HepG2 (cell line): ENCODE data around the gene UNC79. TPM values are rescaled to one million over a fixed set of nuclear protein-coding genes. Genes with fewer than 3 reads are reported as not detected.

ENCODE experiments used
- ATAC-seq: fragments of 200-7000 bp; cut with Tn5 transposase; 3 replicates; pipeline ENCODE4 v1.9.1; 2020; ENCODE audit warnings: mild to moderate bottlenecking, moderate library complexity
- BruUV-seq: library from RNA; stranded (reverse); fragments of 400-500 nt; replicated peaks from 2 replicates; lab custom pipeline; 2021; lab: Mats Ljungman, UMichigan
- CTCF ChIA-PET: fragments of 300-600 bp; formaldehyde crosslinking; extraction: SDS; loops from one replicate; lab custom pipeline; 2021; ENCODE audit warnings: low total read pairs, inconsistent platforms, low intra/inter-chr PET ratio; lab: Yijun Ruan, JAX
- POLR2A ChIA-PET: fragments of 350-600 bp; sonication (Branson Sonifier 250); formaldehyde crosslinking; loops from one replicate; lab custom pipeline; 2020; ENCODE audit warnings: antibody characterized with exemption, inconsistent platforms; lab: Yijun Ruan, JAX
- DNase-seq: peaks from one replicate; pipeline ENCODE4 v3.0.0-alpha.2; 2015; ENCODE audit warnings: low spot score
- FAIRE-seq: peaks from 3 replicates; lab custom pipeline; 2011; peaks lifted over from hg19 to GRCh38; lab: Jason Lieb, UNC
- H2AFZ ChIP-seq: one replicate; pipeline ENCODE4 v1.6.1; 2011; ENCODE audit warnings: low read length, inconsistent platforms
- H3K27ac ChIP-seq: fragments of 300-600 bp; 3 replicates; pipeline ENCODE4 v1.8.0; 2011; ENCODE audit warnings: mixed run types, mild to moderate bottlenecking, mixed read lengths, low read length, inconsistent platforms; ENCODE audit not compliant: insufficient read depth; ENCODE audit errors: extremely low read length
- H3K27me3 ChIP-seq, 2 experiments: fragments of 200-600 bp in 1 of 2; 2 replicates in 1 of 2; 3 replicates in 1 of 2; pipeline versions ENCODE4 v1.6.0 to v1.8.0; 2011; ENCODE audit warnings: low read length in 2 of 2, mild to moderate bottlenecking in 2 of 2, moderate library complexity in 2 of 2, inconsistent platforms in 1 of 2; ENCODE audit not compliant: insufficient read depth in 2 of 2, control insufficient read depth in 1 of 2
- H3K36me3 ChIP-seq, 2 experiments: fragments of 200-600 bp in 1 of 2; replicated peaks in 1 of 2; 2 replicates in 1 of 2; 3 replicates in 1 of 2; pipeline versions ENCODE4 v1.5.1 to v1.8.0; 2011; ENCODE audit warnings: low read length in 2 of 2, inconsistent platforms in 1 of 2; ENCODE audit not compliant: insufficient read depth in 2 of 2, control insufficient read depth in 1 of 2
- H3K4me1 ChIP-seq: 2 replicates; pipeline ENCODE4 v1.5.1; 2012; ENCODE audit warnings: low read length, inconsistent platforms; ENCODE audit not compliant: insufficient read depth
- H3K4me2 ChIP-seq: 2 replicates; pipeline ENCODE4 v1.6.0; 2011; ENCODE audit warnings: low read depth, low read length, inconsistent platforms
- H3K4me3 ChIP-seq, 3 experiments: fragments of 200-600 bp in 1 of 3; sonication (generic), shearing (Covaris generic) in 1 of 3; replicated peaks in 1 of 3; 2 replicates each; pipeline ENCODE4 v1.5.1; 2011 to 2016; ENCODE audit warnings: low read length in 3 of 3, inconsistent platforms in 2 of 3, low read depth in 2 of 3, mild to moderate bottlenecking in 2 of 3, control low read depth in 1 of 3, mixed read lengths in 1 of 3; ENCODE audit not compliant: insufficient read depth in 1 of 3
- H3K79me2 ChIP-seq: one replicate; pipeline ENCODE4 v1.6.1; 2011; ENCODE audit warnings: low read length, inconsistent platforms; ENCODE audit not compliant: insufficient read depth
- H3K9ac ChIP-seq: 2 replicates; pipeline ENCODE4 v1.6.0; 2011; ENCODE audit warnings: mild to moderate bottlenecking, low read depth, low read length, inconsistent platforms; ENCODE audit not compliant: insufficient read depth
- H3K9me3 ChIP-seq: 2 replicates; pipeline ENCODE4 v1.5.1; 2012; ENCODE audit warnings: mild to moderate bottlenecking, low read length
- H4K20me1 ChIP-seq: 2 replicates; pipeline ENCODE4 v1.6.0; 2011; ENCODE audit warnings: inconsistent platforms, mild to moderate bottlenecking, low read length, moderate library complexity; ENCODE audit not compliant: insufficient read depth
- ARNTL ChIP-seq: sonication (generic); formaldehyde crosslinking; IDR thresholded peaks from 2 replicates; pipeline ENCODE4 v1.4.0; 2020; ENCODE audit warnings: mild to moderate bottlenecking, missing genetic modification reagents
- ASH2L ChIP-seq: fragments of 300-600, 200-600 bp; sonication (generic); IDR thresholded peaks from 2 replicates; pipeline ENCODE4 v1.7.0; 2017; ENCODE audit warnings: low read depth, mild to moderate bottlenecking, moderate library complexity, mixed read lengths, low read length; ENCODE audit not compliant: insufficient read length
- EHMT2 ChIP-seq: fragments of 200-600 bp; sonication (generic); IDR thresholded peaks from 2 replicates; pipeline ENCODE4 v1.7.0; 2017; ENCODE audit warnings: antibody characterized with exemption, low read depth, low read length, borderline replicate concordance
- KDM5B ChIP-seq: sonication (generic); formaldehyde crosslinking; IDR thresholded peaks from 2 replicates; pipeline ENCODE4 v1.4.0; 2020; ENCODE audit warnings: missing genetic modification reagents, mild to moderate bottlenecking, borderline replicate concordance
- MNT ChIP-seq: fragments of 450-650 bp; IDR thresholded peaks from 2 replicates; pipeline ENCODE4 v1.6.1; 2016
- SMC3 ChIP-seq: IDR thresholded peaks from 2 replicates; pipeline ENCODE4 v1.6.1; 2011; ENCODE audit warnings: low read length, improper control_type of control experiment
- XBP1 ChIP-seq: sonication (generic); formaldehyde crosslinking; IDR thresholded peaks from 2 replicates; pipeline ENCODE4 v1.5.0; 2020; ENCODE audit warnings: missing genetic modification reagents
- ZBTB38 ChIP-seq: sonication (generic); formaldehyde crosslinking; IDR thresholded peaks from 2 replicates; pipeline ENCODE4 v1.5.1; 2020; ENCODE audit warnings: mild to moderate bottlenecking, missing genetic modification reagents
- ZBTB8A ChIP-seq: sonication (generic); formaldehyde crosslinking; IDR thresholded peaks from 2 replicates; pipeline ENCODE4 v1.4.0; 2020; ENCODE audit warnings: mild to moderate bottlenecking, low read depth, missing genetic modification reagents, borderline replicate concordance
- ZIK1 ChIP-seq: sonication (generic); formaldehyde crosslinking; IDR thresholded peaks from 2 replicates; pipeline ENCODE4 v1.5.0; 2020; ENCODE audit warnings: mild to moderate bottlenecking, low read depth, missing genetic modification reagents, borderline replicate concordance
- ZNF263 ChIP-seq: sonication (generic); formaldehyde crosslinking; IDR thresholded peaks from 2 replicates; pipeline ENCODE4 v1.4.0; 2020; ENCODE audit warnings: missing genetic modification reagents
- ZNF703 ChIP-seq: sonication (generic); formaldehyde crosslinking; IDR thresholded peaks from 2 replicates; pipeline ENCODE4 v1.5.1; 2020; ENCODE audit warnings: missing genetic modification reagents, mild to moderate bottlenecking, moderate library complexity, borderline replicate concordance
- ZNF724P ChIP-seq: sonication (generic); formaldehyde crosslinking; IDR thresholded peaks from 2 replicates; pipeline ENCODE4 v1.8.0; 2022; ENCODE audit warnings: missing genetic modification reagents, borderline replicate concordance
- WGBS: methylation state at CpG from one replicate; pipeline ENCODE4 v1.1.6; 2017; ENCODE audit warnings: low lambda C conversion rate; 5-methylcytosine and 5-hydroxymethylcytosine counted together
- in situ Hi-C: cut with HindIII; loops from 2 replicates; pipeline ENCODE4 v1.10.0; 2017; ENCODE audit warnings: low pct_unique_long_range_greater_than_20kb; ENCODE audit not compliant: extremely low pct_ligation_motif_present
- intact Hi-C: fragments of 100-400 bp; cut with micrococcal nuclease; formaldehyde crosslinking; loops from one replicate; pipeline ENCODE4 v1.10.0; 2022; ENCODE audit not compliant: unreplicated experiment
- polyA plus RNA-seq, 8 experiments: library from polyadenylated mRNA; depleted of rRNA in 3 of 8; stranded (reverse) in 7 of 8; unstranded in 1 of 8; fragments of >200 nt; fragmentation: Illumina TruSeq in 4 of 8; extraction: Trizol in 4 of 8; gene quantifications; 2 replicates each; pipeline versions ENCODE4 v1.2.1 to v1.2.3, GENCODE V29; 2011 to 2016; ENCODE audit warnings: low read depth in 4 of 8, missing spikeins in 1 of 8, mixed read lengths in 1 of 8; ENCODE audit not compliant: insufficient read depth in 1 of 8
- total RNA-seq, 5 experiments: library from RNA; depleted of rRNA; stranded (reverse); fragments of >200 nt; fragmentation: Illumina TruSeq; extraction: Trizol; gene quantifications; 2 replicates each; pipeline ENCODE4 v1.2.3, GENCODE V29; 2016; ENCODE audit warnings: low read depth in 1 of 5
- TF ChIP-seq, protein P1 (sequence below): sonication (generic); formaldehyde crosslinking; IDR thresholded peaks from 2 replicates; pipeline ENCODE4 v1.9.0; 2022; ENCODE audit warnings: missing genetic modification reagents, mild to moderate bottlenecking, borderline replicate concordance
- TF ChIP-seq, protein P2 (sequence below): sonication (generic); formaldehyde crosslinking; IDR thresholded peaks from 2 replicates; pipeline ENCODE4 v1.4.0; 2020; ENCODE audit warnings: missing genetic modification reagents
- TF ChIP-seq, protein P3 (sequence below): sonication (generic); formaldehyde crosslinking; IDR thresholded peaks from 2 replicates; pipeline ENCODE4 v1.8.1; 2023; ENCODE audit warnings: missing genetic modification reagents, mild to moderate bottlenecking, borderline replicate concordance

UNC79 gene
- total and polyA plus RNA-seq, 2 of the 13 experiments (the other 11 are each of a cell fraction or from before 2014, with no cell fraction given): under 0.01 TPM; not detected in 1

DNA sequence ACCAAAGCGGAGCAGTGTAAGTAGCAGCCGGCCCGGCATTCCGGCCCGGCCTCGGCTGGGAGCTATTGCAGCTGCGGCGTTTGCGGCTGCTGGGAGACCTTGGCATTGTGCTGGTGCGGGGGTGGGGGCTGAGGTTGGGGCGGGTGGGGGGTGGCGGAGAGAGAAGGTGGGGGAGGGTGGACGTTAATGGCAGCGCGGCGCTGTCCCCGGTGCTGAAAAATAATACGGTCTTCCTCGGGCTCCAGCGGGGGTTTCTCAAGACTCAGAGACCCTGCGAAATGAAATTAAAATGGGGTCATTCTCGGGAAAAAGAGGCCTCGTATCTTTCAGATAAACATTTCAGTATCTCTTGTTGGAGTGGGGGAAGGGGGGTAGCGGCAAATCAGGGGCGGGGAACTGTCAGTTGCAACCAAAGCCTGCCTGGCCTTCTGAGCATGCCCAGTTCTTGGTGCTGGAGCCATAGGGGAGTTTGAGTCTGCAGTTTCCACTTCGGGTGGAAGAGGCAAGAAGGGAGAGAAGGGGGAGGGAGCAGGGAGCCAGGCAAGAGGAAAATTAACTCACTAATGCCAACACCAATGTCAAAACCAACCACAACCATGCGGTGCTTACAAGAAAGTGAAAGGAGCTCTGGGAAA, 414 bp downstream of the UNC79 start:
- H2AFZ ChIP-seq: no peak overlapping the region
- no peaks in the 10 kb centered on the region for H3K9me3 ChIP-seq
- ChIA-PET CTCF (no interaction called here), POLR2A (no interaction called here)
- peaks cover 1 to 20% of the 10 kb centered on the region in 2 experiments; a peak in 4 of 5 replicates for H3K27me3 ChIP-seq
- H3K27ac ChIP-seq: no peak overlapping the region
- ATAC-seq: peak; percentile 63
- intact Hi-C loops: no loop called here
- no peaks in the 10 kb centered on the region for H4K20me1 ChIP-seq
- no peaks in the 10 kb centered on the region for H3K79me2 ChIP-seq
- BruUV-seq: no TSS peak
- no peak overlapping the region; a peak in 1 of 6 replicates for H3K4me3 ChIP-seq
- H3K4me1 ChIP-seq: no peaks in the 10 kb centered on the region
- H3K36me3 ChIP-seq: no peaks in the 10 kb centered on the region
- no peak for FAIRE-seq
- H3K9ac ChIP-seq: no peak overlapping the region
- 8% methylated on average over 24 of the region's 27 CpGs for WGBS
- no peak for DNase-seq
- H3K4me2 ChIP-seq: peak overlapping the region; percentile 23; the same call in 1 of the 2 replicates
- in situ Hi-C loops: no loop called here
- no peak for TF ChIP-seq KDM5B (CRISPR knock-in tag)
- no peak for TF ChIP-seq ZNF703
- TF ChIP-seq, protein P1, sequence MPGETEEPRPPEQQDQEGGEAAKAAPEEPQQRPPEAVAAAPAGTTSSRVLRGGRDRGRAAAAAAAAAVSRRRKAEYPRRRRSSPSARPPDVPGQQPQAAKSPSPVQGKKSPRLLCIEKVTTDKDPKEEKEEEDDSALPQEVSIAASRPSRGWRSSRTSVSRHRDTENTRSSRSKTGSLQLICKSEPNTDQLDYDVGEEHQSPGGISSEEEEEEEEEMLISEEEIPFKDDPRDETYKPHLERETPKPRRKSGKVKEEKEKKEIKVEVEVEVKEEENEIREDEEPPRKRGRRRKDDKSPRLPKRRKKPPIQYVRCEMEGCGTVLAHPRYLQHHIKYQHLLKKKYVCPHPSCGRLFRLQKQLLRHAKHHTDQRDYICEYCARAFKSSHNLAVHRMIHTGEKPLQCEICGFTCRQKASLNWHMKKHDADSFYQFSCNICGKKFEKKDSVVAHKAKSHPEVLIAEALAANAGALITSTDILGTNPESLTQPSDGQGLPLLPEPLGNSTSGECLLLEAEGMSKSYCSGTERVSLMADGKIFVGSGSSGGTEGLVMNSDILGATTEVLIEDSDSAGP (CRISPR knock-in tag): no peak
- TF ChIP-seq ARNTL: no peak
- TF ChIP-seq, protein P2, sequence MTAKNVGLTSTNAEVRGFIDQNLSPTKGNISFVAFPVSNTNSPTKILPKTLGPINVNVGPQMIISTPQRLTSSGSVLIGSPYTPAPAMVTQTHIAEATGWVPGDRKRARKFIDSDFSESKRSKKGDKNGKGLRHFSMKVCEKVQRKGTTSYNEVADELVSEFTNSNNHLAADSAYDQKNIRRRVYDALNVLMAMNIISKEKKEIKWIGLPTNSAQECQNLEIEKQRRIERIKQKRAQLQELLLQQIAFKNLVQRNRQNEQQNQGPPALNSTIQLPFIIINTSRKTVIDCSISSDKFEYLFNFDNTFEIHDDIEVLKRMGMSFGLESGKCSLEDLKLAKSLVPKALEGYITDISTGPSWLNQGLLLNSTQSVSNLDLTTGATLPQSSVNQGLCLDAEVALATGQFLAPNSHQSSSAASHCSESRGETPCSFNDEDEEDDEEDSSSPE: no peak
- TF ChIP-seq ASH2L: no peak
- no peak for TF ChIP-seq ZNF724P (CRISPR knock-in tag)
- TF ChIP-seq MNT: no peak
- TF ChIP-seq ZIK1 (CRISPR knock-in tag): no peak
- no peak for TF ChIP-seq ZNF263
- TF ChIP-seq, protein P3, sequence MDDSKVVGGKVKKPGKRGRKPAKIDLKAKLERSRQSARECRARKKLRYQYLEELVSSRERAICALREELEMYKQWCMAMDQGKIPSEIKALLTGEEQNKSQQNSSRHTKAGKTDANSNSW (CRISPR knock-in tag): no peak
- TF ChIP-seq ZBTB38 (CRISPR knock-in tag): no peak
- TF ChIP-seq XBP1 (CRISPR knock-in tag): no peak
- no peak for TF ChIP-seq SMC3
- peak; percentile 32; the same call in 1 of the 2 replicates for TF ChIP-seq EHMT2
- TF ChIP-seq ZBTB8A: no peak
